Amniotic epithelial cell (primary cell): Measurements from ENCODE around the gene DOCK10.

Experiments used
- DNase-seq: peaks from one replicate; pipeline ENCODE4 v3.0.0-alpha.2; 2010; ENCODE audit warnings: low read depth

DOCK10 gene

DNA sequence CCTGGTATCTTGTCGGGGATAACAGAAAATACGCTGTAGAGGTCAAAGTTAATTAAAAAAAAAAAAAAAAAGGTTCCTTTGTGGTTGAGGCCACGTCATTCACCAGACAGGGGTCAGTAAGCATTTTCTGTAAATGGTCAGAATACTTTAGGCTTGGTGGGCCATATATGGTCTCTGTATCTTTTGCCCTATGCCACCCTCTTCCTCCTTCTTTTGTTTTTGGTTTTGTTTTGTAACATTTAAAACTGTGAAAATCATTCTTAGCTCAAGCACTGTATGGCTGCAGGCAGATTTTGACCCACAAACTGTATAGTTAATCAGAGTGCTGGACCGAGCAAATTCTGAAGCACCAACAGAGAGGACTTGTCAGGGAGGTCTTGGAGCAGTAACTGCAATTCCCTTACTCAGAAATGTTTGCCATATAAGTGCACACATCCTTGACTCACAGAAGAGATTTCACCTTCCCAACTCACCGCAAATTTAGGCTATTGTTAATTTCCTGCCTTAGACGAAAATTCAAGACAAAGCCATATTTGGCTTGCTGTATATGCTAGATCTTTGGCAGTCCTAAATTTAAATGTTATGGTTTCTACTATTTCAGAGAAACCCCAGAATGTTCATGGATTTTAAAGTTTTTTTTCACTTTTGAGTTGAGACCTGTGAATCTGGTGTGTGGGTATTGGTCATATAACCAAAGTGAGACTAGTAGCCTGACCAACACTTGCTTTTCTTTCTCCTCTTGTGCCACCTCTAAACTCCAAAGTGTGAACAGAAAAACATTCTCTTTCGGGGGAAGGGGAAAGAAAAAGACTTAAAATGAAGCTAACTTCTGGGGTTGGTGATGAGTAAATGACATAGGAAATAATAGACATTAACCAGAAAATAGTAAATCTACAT, 65.4 kb downstream of the DOCK10 start:
- DNase-seq, result no peak

- no peak for DNase-seq
Observed at GRCh38 chr2:224975761-224976160, 66.5 kb downstream of the DOCK10 start.

DNA sequence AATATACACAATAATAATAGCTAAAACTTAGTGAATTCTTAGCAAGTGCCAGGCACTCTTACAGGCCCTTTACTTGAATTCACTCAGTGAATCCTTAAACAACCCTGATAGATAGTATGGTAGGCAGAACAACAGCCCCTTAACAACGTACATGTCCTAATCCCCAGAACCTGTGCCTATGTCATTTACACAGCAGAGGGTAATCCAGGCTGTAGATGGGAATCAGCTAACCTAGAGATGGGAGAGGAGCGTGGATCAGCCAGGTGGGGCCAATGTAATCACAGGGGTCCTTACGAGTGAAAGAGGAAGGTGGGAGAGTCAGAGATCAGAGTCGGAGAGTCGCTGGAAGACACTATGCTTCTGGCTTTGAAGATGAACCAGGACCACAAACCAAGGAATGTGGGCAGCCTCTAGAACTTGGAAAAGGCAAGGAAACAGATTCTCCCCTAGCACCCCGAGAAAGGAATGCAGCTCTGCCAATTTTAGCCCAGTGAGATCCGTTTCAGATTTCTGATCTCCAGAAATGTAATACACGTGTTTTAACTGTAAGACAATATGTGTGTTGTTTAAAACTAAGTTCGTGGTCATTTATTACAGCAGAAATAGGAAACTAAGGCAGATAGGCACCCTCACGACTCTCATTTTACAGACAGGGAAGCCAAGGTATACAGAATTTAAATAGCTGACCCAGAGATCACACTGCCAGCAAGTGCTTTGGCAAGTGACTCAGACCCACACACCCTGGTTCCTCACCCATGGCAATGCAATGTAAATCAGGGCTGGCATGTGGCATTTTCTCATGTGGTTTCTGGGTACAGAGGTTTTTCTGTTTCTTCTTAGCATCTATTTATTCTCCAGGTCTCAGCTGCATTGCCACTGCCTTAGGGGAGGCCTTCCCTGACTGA, 68.9 kb downstream of the DOCK10 start:
- DNase-seq, result no peak

GRCh38 chr2:224971214-224971613, 71.1 kb downstream of the DOCK10 start:
- no peak for DNase-seq

GRCh38 chr2:224970311-224970710, 72.0 kb downstream of the DOCK10 start:
- DNase-seq, result no peak

DNA sequence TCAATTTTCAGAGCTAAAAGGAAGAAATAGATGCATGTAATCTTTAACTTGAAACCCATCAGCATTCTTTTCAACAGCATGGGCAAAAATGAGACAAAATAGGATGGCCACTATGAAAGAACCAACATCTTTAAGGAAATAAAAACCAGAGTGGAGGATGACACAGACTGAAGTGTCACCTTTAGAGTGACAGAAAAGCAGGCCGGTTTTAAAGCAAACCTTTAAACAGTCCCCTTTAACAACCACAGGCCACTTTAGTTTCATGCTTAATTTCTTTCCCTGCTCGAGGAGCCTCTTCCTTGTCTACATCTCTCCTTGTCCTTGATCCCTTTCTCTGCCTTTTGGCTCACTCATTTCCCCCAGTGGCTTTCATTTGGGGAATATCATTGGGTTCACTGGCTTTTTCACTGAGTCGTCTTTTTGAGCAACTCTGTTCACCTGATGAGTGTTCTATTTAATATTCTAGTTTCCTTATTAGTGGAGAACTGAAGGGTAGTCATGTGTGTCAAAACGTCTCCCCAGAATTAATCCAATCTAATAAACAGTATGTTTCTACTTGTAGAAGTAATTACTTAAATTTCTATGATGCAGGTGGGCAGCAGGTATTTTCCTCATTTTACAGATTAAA, 72.5 kb downstream of the DOCK10 start:
- no peak for DNase-seq

- DNase-seq, result no peak
Observed at GRCh38 chr2:224969095-224969494, 73.2 kb downstream of the DOCK10 start.

DNA sequence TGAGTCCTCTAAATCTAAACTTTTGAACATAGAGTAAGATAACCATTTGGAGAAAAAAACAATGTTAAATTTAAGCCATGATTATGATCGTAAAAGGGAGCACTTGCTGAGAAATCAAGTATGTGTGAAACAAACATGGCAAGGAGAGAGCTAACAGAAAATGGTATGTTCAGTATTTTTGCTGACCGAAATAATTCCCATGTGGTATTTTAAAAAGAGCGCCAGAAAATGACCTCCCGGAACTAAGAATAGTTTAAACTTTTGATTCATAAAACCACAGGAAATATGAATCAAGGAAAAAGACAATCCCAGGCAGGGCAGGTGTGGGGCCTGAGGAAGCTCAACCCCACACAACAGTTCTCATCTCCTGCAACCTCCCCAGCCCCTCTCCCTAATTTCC, 74.2 kb downstream of the DOCK10 start:
- no peak for DNase-seq

- DNase-seq, result no peak
Observed at GRCh38 chr2:224966613-224967012, 75.7 kb downstream of the DOCK10 start.

GRCh38 chr2:224959556-224959955, 82.7 kb downstream of the DOCK10 start:
- no peak for DNase-seq

- DNase-seq, result no peak
Observed at GRCh38 chr2:224958873-224959272, 83.4 kb downstream of the DOCK10 start.

DNA sequence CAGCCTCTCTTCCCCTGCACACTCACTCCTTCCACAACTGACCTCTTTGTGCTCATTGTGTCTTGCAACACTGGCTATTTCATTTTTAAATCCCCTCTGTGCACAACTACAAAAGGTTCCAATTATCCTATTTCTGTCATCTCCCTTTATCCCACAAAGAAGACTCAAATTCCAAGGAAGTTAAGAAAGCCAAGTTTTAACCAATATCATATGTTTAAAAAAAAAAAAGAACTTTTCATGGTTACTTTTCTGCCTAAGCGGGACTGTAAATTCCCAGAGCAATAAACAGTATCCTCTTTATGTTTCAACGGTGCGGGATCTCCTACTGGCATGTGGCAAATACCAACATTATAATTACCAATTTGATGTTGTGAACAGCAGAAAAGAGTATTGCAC, 83.8 kb downstream of the DOCK10 start:
- no peak for DNase-seq

DNA sequence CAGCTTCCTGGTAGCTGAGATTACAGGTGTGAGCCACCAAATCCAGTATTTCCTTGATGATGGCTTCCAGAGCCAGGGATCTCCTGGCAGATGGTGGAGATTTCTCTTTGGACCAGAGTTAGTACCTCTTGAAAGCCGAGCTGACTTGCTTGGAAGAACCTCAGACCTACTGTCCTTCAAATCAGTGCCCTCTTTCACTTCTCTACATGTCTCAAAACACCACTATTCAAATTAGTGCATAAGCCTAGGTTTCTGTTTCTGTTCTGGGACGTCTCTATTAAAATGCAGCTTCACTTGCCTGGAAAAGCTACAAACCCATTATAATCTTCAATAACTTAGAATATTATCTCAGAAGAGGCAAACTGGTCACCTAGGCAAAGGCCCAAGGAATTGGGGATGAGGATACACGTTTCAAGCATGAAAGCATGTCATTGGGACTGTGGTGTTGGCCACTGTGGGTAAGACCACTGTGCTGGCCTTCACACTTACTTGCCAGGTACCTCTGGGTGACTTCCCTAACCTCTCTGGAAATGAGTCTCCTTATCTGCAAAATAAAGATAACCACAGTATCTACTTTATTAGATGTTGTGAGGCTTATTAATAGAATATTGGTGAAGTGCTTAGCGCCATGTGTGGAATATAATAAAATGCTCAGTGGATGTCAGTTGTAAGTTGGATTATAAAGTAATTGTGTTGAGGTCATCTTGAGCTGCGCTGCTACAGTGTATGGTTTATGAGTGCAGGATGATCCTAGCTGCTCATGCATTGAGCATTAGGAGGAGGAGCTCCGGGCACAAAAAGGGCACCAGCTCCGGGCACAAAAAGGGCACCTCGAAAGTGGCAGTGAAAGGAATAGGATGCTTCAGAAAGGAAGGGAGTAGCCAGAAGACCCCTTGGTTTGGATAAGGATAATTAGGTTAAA, 84.5 kb downstream of the DOCK10 start:
- no peak for DNase-seq

DNA sequence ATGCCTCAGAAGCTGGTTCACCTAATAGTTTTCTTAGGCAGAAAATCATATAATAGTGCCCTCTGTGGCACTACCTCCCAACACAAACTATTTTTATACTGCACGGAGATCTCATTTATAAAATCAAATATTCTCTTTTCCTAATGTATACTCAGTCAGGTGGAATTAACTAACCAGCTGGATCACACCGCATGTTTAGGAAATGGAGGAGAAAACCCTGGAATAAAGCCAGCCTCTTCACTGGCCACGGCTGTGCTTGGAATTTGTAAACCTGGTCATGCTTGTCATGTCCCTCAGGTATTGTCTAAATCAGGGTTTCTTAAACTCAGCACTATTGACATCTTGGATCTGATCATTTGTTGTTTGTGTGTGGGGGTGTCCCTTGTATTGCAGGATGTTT, 85.6 kb downstream of the DOCK10 start:
- no peak for DNase-seq

- DNase-seq, result no peak
Observed at GRCh38 chr2:224954980-224955379, 87.3 kb downstream of the DOCK10 start.

GRCh38 chr2:224952936-224953657, 89.2 kb downstream of the DOCK10 start:
- no peak for DNase-seq

DNA sequence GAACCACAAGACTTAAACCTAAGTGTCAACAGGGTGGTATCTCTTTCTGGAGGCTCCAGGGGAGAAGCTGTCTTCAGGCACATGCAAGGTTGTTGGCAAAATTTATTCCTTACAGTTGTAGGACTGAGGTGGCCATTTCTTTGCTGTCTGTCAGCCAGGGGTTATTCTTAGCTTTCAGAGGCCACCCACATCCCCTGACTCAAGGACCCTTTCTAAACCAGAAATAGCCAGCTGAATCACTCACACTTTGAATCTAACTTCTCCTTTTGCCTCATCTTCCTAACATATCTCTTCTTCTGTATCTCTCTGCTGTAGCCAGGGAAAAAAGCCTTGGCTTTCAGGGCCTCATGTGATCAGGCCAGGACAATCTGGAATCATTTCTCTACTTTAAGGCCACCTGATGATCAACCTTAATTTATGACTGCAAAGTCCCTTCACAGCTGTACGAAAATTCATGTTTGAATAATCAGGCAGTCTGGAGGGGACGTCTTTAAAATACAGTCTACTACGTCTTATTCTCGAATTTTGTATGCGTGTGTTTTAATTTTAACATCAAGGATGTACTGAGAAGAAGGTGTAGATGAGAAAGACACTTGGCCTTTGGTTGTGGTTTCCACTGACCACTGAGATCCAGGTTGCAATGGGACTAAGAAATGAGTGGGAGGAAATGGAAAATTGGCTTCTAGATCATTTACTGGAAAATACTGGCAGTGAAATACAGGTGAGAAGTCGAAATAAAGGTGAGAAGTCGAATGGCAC, 90.4 kb downstream of the DOCK10 start:
- DNase-seq, result no peak

- peak; percentile 32 for DNase-seq
Observed at GRCh38 chr2:224948859-224949258, 93.4 kb downstream of the DOCK10 start.

DNA sequence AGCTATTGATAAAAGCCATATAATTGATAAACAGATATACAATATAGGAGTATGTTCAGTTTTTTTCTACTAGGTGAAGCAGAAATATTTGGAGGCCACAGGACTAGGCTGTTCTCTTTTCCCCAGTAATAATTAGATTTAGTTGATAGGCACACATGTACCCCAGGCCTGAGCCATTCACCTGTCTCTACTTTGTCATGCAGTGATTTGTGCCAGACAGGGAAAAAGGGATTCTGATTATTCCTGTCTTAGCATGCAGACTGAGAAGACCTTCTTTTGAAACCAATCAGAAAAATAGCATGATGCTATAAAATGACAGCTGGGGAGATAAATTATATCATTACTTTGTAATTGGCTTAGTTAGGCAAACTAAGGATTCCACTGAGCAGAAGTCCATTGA, 94.3 kb downstream of the DOCK10 start:
- no peak for DNase-seq

- no peak for DNase-seq
Observed at GRCh38 chr2:224947566-224947965, 94.7 kb downstream of the DOCK10 start.
